IMR-90 (cell line): ENCODE measurements around the gene ACBD3. TPM values are rescaled to one million over a fixed set of nuclear protein-coding genes. Genes with fewer than 3 reads are reported as not detected.

Experiments used
- ATAC-seq: fragments of 200-7000 bp; cut with Tn5 transposase; 2 replicates; pipeline ENCODE4 v1.9.1; 2020; ENCODE audit warnings: low read depth, mild to moderate bottlenecking, moderate library complexity
- BruUV-seq: library from RNA; stranded (reverse); fragments of 400-500 nt; replicated peaks from 2 replicates; lab custom pipeline; 2021; lab: Mats Ljungman, UMichigan
- CTCF ChIA-PET: fragments of 300-600 bp; formaldehyde crosslinking; extraction: SDS; loops from one replicate; lab custom pipeline; 2021; ENCODE audit warnings: antibody characterized with exemption; lab: Yijun Ruan, JAX
- POLR2A ChIA-PET: fragments of 300-600 bp; sonication (Branson Sonifier 250); formaldehyde crosslinking; loops from one replicate; lab custom pipeline; 2022; ENCODE audit warnings: antibody characterized with exemption; ENCODE audit not compliant: unreplicated experiment; lab: Charles Lee
- DNase-seq: peaks from one replicate; pipeline ENCODE4 v3.0.0; 2013
- H2AFZ ChIP-seq: replicated peaks from 2 replicates; pipeline ENCODE3; 2013; ENCODE audit warnings: low read length, mild to moderate bottlenecking; ENCODE audit not compliant: poor library complexity
- H2AK5ac ChIP-seq: 2 replicates; pipeline ENCODE4 v1.6.1; 2013; ENCODE audit warnings: low read depth, low read length, inconsistent platforms
- H2AK9ac ChIP-seq: replicated peaks from 2 replicates; pipeline ENCODE3; 2013; ENCODE audit warnings: mild to moderate bottlenecking, low read depth, low read length, moderate library complexity; ENCODE audit not compliant: poor library complexity
- H2BK120ac ChIP-seq: 2 replicates; pipeline ENCODE4 v1.6.1; 2013; ENCODE audit warnings: low read depth, low read length, inconsistent platforms
- H2BK15ac ChIP-seq: 3 replicates; pipeline ENCODE4 v1.6.1; 2013; ENCODE audit warnings: low read depth, low read length, inconsistent platforms
- H2BK20ac ChIP-seq: 2 replicates; pipeline ENCODE4 v1.6.1; 2013; ENCODE audit warnings: low read depth, mild to moderate bottlenecking, inconsistent platforms, low read length, moderate library complexity
- H2BK5ac ChIP-seq: 2 replicates; pipeline ENCODE4 v1.6.1; 2013; ENCODE audit warnings: mild to moderate bottlenecking, low read depth, low read length, inconsistent platforms; ENCODE audit not compliant: poor library complexity, severe bottlenecking
- H3K14ac ChIP-seq: replicated peaks from 2 replicates; pipeline ENCODE4 v1.6.1; 2013; ENCODE audit warnings: low read depth, low read length, inconsistent platforms
- H3K18ac ChIP-seq: 2 replicates; pipeline ENCODE4 v1.6.1; 2013; ENCODE audit warnings: low read depth, low read length, control low read depth
- H3K23ac ChIP-seq: 2 replicates; pipeline ENCODE4 v1.6.1; 2013; ENCODE audit warnings: low read depth, low read length, inconsistent platforms
- H3K27ac ChIP-seq: 2 replicates; pipeline ENCODE4 v1.5.1; 2013; ENCODE audit warnings: mild to moderate bottlenecking, control low read depth, low read length; ENCODE audit not compliant: insufficient read depth
- H3K27me3 ChIP-seq: 2 replicates; pipeline ENCODE4 v1.6.1; 2013; ENCODE audit warnings: low read length; ENCODE audit not compliant: control insufficient read depth, insufficient read depth
- H3K36me3 ChIP-seq: 2 replicates; pipeline ENCODE4 v1.6.1; 2013; ENCODE audit warnings: low read length, mixed read lengths; ENCODE audit not compliant: control insufficient read depth, insufficient read depth
- H3K4ac ChIP-seq: 2 replicates; pipeline ENCODE4 v1.6.1; 2013; ENCODE audit warnings: low read depth, low read length, inconsistent platforms
- H3K4me1 ChIP-seq: 2 replicates; pipeline ENCODE4 v1.6.1; 2013; ENCODE audit warnings: low read length, mixed read lengths; ENCODE audit not compliant: control insufficient read depth, insufficient read depth
- H3K4me2 ChIP-seq: 2 replicates; pipeline ENCODE4 v1.6.1; 2013; ENCODE audit warnings: low read depth, mild to moderate bottlenecking, control low read depth, low read length, moderate library complexity
- H3K4me3 ChIP-seq: 2 replicates; pipeline ENCODE4 v1.5.1; 2013; ENCODE audit warnings: low read depth, mild to moderate bottlenecking, control low read depth, low read length, moderate library complexity; ENCODE audit not compliant: insufficient read depth
- H3K56ac ChIP-seq: 2 replicates; pipeline ENCODE4 v1.6.1; 2013; ENCODE audit warnings: low read length, inconsistent platforms; ENCODE audit not compliant: insufficient read depth; ENCODE audit errors: extremely low read depth
- H3K79me1 ChIP-seq, 2 experiments: 2 replicates each; pipeline ENCODE4 v1.6.1; 2013; ENCODE audit warnings: low read length in 2 of 2, inconsistent platforms in 1 of 2, low read depth in 1 of 2
- H3K9ac ChIP-seq: 2 replicates; pipeline ENCODE4 v1.6.1; 2013; ENCODE audit warnings: low read depth, low read length, control low read depth
- H3K9me1 ChIP-seq: 2 replicates; pipeline ENCODE4 v1.6.1; 2013; ENCODE audit warnings: low read length, inconsistent platforms; ENCODE audit not compliant: insufficient read depth
- H3K9me3 ChIP-seq: 2 replicates; pipeline ENCODE4 v1.6.1; 2013; ENCODE audit warnings: low read length; ENCODE audit not compliant: control insufficient read depth, insufficient read depth
- H4K20me1 ChIP-seq: 2 replicates; pipeline ENCODE4 v1.6.1; 2013; ENCODE audit warnings: low read length, inconsistent platforms; ENCODE audit not compliant: insufficient read depth
- H4K5ac ChIP-seq: 2 replicates; pipeline ENCODE4 v1.6.1; 2013; ENCODE audit warnings: mild to moderate bottlenecking, low read depth, low read length, control low read depth
- H4K8ac ChIP-seq, 2 experiments: 2 replicates each; pipeline ENCODE4 v1.6.1; 2013; ENCODE audit warnings: low read depth in 2 of 2, low read length in 2 of 2, control low read depth in 1 of 2, inconsistent platforms in 1 of 2
- H4K91ac ChIP-seq: 2 replicates; pipeline ENCODE4 v1.6.1; 2013; ENCODE audit warnings: low read depth, low read length, inconsistent platforms; ENCODE audit not compliant: insufficient read depth
- BHLHE40 ChIP-seq: fragments of 150-350 bp; IDR thresholded peaks from 2 replicates; pipeline ENCODE4 v1.6.1; 2016; ENCODE audit warnings: mild to moderate bottlenecking, low read depth, low read length
- CHD1 ChIP-seq: IDR thresholded peaks from 2 replicates; pipeline ENCODE4 v1.6.1; 2012; ENCODE audit warnings: low read depth, low read length, improper control_type of control experiment
- FOS ChIP-seq: fragments of 150-350 bp; IDR thresholded peaks from 2 replicates; pipeline ENCODE4 v1.6.1; 2016; ENCODE audit warnings: low read depth, low read length
- MAFK ChIP-seq: IDR thresholded peaks from 2 replicates; pipeline ENCODE4 v1.6.1; 2012; ENCODE audit warnings: low read depth, low read length, improper control_type of control experiment
- MAZ ChIP-seq: IDR thresholded peaks from 2 replicates; pipeline ENCODE4 v1.6.1; 2012; ENCODE audit warnings: low read depth, mild to moderate bottlenecking, low read length, improper control_type of control experiment, moderate library complexity, borderline replicate concordance
- NFE2L2 ChIP-seq: fragments of 150-350 bp; IDR thresholded peaks from 2 replicates; pipeline ENCODE4 v1.6.1; 2016; ENCODE audit warnings: low read depth, mild to moderate bottlenecking, low read length
- RCOR1 ChIP-seq: IDR thresholded peaks from 2 replicates; pipeline ENCODE4 v1.6.1; 2012; ENCODE audit warnings: mild to moderate bottlenecking, low read length, improper control_type of control experiment; ENCODE audit not compliant: insufficient replicate concordance
- SMC3 ChIP-seq: fragments of 150-350 bp; IDR thresholded peaks from 2 replicates; pipeline ENCODE4 v1.6.1; 2016; ENCODE audit warnings: low read depth, mild to moderate bottlenecking, antibody characterized with exemption, low read length, moderate library complexity
- WGBS, 2 experiments: methylation state at CpG; one replicate each; pipeline versions ENCODE4 v1.1.5 to v1.1.7; 2013; ENCODE audit warnings: missing lambda C conversion rate in 2 of 2; ENCODE audit not compliant: insufficient read length in 1 of 2; ENCODE audit errors: extremely low coverage in 2 of 2; 5-methylcytosine and 5-hydroxymethylcytosine counted together
- dilution Hi-C: fragments of 300-500 bp; cut with HindIII; formaldehyde crosslinking; loops from one replicate; pipeline ENCODE4 v1.14.3; 2018; ENCODE audit warnings: low sequenced_read_pairs; ENCODE audit not compliant: unreplicated experiment
- in situ Hi-C: fragments of 300-500 bp; cut with MboI; formaldehyde crosslinking; loops from 3 replicates; pipeline ENCODE4 v1.14.3; 2019; ENCODE audit warnings: low sequenced_read_pairs, inconsistent platforms, mixed read lengths
- intact Hi-C: fragments of 100-400 bp; cut with micrococcal nuclease; formaldehyde crosslinking; loops from 2 replicates; pipeline ENCODE4 v1.10.0; 2022
- polyA plus RNA-seq, 3 experiments: library from polyadenylated mRNA; depleted of rRNA; stranded (reverse); fragments of >200 nt; gene quantifications; 2 replicates each; pipeline ENCODE4 v1.2.3, GENCODE V29; 2012; ENCODE audit warnings: low replicate concordance in 1 of 3
- total RNA-seq: library from RNA; depleted of rRNA; stranded (reverse); fragments of >200 nt; gene quantifications from 2 replicates; pipeline ENCODE4 v1.2.3, GENCODE V29; 2012
- TF ChIP-seq, protein P1 (sequence below): conservative IDR thresholded peaks from 2 replicates; pipeline ENCODE4 v1.5.1; 2012; ENCODE audit warnings: mild to moderate bottlenecking, low read depth, low read length, improper control_type of control experiment
- TF ChIP-seq, protein P2 (sequence below): fragments of 150-350 bp; IDR thresholded peaks from 2 replicates; pipeline ENCODE4 v1.6.1; 2017; ENCODE audit warnings: mild to moderate bottlenecking, antibody characterized with exemption, low read length, low read depth

Gene ACBD3
- total and polyA plus RNA-seq, 2 of the 4 experiments (the other 2 are of a cell fraction): 30.3 to 59.7 TPM

DNA sequence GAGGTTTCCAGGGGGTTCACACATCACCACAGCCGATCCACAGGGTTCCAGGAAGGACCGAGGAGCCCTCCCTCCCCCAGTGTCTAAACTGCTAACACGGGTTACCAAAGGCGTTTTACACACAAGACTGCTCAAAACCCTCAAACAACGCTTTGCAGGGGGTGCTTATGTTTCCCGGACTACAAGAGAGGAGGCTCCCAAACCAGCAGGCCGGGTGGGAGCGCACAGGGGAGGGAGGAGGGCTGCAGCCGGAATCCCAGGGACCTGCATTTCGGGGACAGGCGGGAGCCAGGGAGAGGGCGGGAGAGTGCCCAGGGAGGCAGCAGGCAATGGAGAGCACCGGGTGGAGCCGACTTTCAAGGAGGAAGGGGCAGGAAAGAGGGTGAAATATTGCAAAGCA lies 50.8 kb downstream of the ACBD3 start:
- H3K56ac ChIP-seq: no peak overlapping the region
- H3K23ac ChIP-seq: no peak overlapping the region
- no peak overlapping the region for H2AK9ac ChIP-seq
- no peaks in the 10 kb centered on the region; the same call in 1 of the 2 replicates for H3K9me1 ChIP-seq
- no peak overlapping the region for H2AFZ ChIP-seq
- no peak overlapping the region for H3K4ac ChIP-seq
- ChIA-PET POLR2A (no interaction called here), CTCF (no interaction called here)
- no peak overlapping the region for H2BK120ac ChIP-seq
- H4K20me1 ChIP-seq: no peaks in the 10 kb centered on the region; the same call in 1 of the 2 replicates
- dilution Hi-C loops: no loop called here
- no peak overlapping the region for H3K9ac ChIP-seq
- no TSS peak for BruUV-seq
- H3K4me3 ChIP-seq: no peak overlapping the region
- H2BK5ac ChIP-seq: no peak overlapping the region
- H3K36me3 ChIP-seq: no peaks in the 10 kb centered on the region
- H3K4me1 ChIP-seq: no peaks in the 10 kb centered on the region
- no peak overlapping the region for H3K4me2 ChIP-seq
- H2AK5ac ChIP-seq: no peak overlapping the region
- no peak overlapping the region for H4K8ac ChIP-seq
- H3K79me1 ChIP-seq: no peaks in the 10 kb centered on the region
- DNase-seq: no peak
- intact Hi-C loops: no loop called here
- 44% methylated on average over 5 of the region's 14 CpGs; no CpG with 5 or more reads in 1 of the 2 experiments for WGBS, 2 experiments
- peak; percentile 30 for ATAC-seq
- H3K14ac ChIP-seq: no peak overlapping the region
- H4K91ac ChIP-seq: no peak overlapping the region
- H2BK15ac ChIP-seq: no peak overlapping the region
- H3K27me3 ChIP-seq: no peaks in the 10 kb centered on the region
- peaks cover 2% of the 10 kb centered on the region; the same call in 1 of the 2 replicates for H3K9me3 ChIP-seq
- no peak overlapping the region for H3K27ac ChIP-seq
- no peak overlapping the region for H4K5ac ChIP-seq
- no peak overlapping the region for H2BK20ac ChIP-seq
- H3K18ac ChIP-seq: no peak overlapping the region
- no peak for TF ChIP-seq NFE2L2
- TF ChIP-seq RCOR1: no peak
- no peak for TF ChIP-seq BHLHE40
- no peak for TF ChIP-seq SMC3
- TF ChIP-seq, protein P1, sequence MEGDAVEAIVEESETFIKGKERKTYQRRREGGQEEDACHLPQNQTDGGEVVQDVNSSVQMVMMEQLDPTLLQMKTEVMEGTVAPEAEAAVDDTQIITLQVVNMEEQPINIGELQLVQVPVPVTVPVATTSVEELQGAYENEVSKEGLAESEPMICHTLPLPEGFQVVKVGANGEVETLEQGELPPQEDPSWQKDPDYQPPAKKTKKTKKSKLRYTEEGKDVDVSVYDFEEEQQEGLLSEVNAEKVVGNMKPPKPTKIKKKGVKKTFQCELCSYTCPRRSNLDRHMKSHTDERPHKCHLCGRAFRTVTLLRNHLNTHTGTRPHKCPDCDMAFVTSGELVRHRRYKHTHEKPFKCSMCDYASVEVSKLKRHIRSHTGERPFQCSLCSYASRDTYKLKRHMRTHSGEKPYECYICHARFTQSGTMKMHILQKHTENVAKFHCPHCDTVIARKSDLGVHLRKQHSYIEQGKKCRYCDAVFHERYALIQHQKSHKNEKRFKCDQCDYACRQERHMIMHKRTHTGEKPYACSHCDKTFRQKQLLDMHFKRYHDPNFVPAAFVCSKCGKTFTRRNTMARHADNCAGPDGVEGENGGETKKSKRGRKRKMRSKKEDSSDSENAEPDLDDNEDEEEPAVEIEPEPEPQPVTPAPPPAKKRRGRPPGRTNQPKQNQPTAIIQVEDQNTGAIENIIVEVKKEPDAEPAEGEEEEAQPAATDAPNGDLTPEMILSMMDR: no peak
- TF ChIP-seq CHD1: no peak
- TF ChIP-seq, protein P2, sequence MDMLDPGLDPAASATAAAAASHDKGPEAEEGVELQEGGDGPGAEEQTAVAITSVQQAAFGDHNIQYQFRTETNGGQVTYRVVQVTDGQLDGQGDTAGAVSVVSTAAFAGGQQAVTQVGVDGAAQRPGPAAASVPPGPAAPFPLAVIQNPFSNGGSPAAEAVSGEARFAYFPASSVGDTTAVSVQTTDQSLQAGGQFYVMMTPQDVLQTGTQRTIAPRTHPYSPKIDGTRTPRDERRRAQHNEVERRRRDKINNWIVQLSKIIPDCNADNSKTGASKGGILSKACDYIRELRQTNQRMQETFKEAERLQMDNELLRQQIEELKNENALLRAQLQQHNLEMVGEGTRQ: no peak
- no peak for TF ChIP-seq FOS
- no peak for TF ChIP-seq MAFK
- no peak for TF ChIP-seq MAZ
- in situ Hi-C loops: no loop called here
